ENCODE results near the gene RAD51B.
"Not testable (repeated sequence)": the region's sequence is repeated elsewhere in the genome, so short reads cannot be mapped to it uniquely, and the experiment has no call there.

RAD51B gene

DNA sequence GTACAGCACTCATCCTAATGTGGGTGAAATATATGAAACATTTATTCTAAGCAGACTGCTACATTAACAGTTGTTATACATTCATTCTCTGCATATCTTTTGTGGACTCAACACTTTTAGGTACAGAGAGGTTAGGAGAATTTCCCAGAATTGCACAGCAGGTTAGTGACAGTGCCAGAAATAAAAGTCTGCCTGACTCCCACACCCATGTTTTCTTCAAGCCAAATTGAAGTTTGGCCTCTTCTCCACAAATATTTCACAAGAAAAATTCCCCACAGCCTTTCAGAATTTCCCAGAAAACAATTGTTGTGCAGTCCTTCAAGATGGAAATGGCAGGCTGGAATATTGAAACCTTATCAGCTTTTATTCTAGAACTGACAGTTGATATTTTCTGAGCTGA lies 464.8 kb downstream of the RAD51B start:
- H3K4me3 ChIP-seq (ENCODE audit: low read depth, low read length): no peak overlapping the region

DNA sequence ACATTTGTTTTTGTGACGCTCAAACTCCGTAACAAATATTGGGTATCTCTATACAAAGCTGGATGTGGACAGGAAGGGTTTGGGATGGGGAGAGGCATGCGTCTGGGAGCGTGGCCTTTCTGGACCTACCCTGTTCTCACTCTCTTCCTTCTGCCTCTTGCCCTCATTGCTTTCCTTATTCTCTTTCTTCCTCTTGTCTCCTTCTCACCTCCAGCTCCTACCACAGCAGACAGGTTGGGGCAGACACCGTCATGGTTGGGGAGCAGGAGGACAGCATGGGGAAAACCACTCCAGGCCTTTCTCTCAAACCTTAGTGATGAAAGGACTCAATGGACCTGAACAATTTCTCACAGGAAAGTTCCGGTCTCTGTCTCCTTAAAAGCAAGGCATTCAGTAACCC lies 465.3 kb downstream of the RAD51B start:
- TF ChIP-seq, protein P1, sequence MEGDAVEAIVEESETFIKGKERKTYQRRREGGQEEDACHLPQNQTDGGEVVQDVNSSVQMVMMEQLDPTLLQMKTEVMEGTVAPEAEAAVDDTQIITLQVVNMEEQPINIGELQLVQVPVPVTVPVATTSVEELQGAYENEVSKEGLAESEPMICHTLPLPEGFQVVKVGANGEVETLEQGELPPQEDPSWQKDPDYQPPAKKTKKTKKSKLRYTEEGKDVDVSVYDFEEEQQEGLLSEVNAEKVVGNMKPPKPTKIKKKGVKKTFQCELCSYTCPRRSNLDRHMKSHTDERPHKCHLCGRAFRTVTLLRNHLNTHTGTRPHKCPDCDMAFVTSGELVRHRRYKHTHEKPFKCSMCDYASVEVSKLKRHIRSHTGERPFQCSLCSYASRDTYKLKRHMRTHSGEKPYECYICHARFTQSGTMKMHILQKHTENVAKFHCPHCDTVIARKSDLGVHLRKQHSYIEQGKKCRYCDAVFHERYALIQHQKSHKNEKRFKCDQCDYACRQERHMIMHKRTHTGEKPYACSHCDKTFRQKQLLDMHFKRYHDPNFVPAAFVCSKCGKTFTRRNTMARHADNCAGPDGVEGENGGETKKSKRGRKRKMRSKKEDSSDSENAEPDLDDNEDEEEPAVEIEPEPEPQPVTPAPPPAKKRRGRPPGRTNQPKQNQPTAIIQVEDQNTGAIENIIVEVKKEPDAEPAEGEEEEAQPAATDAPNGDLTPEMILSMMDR (IDR thresholded peaks at IDR 0.05; ENCODE audit: low read depth, low read length): no peak
- H3K4me3 ChIP-seq (ENCODE audit: low read depth, low read length): no peak overlapping the region

More for the DNA sequence above, 464.8 kb downstream of the RAD51B start:
- TF ChIP-seq, protein P1 (IDR thresholded peaks at IDR 0.05; ENCODE audit: low read depth, low read length): no peak

DNA sequence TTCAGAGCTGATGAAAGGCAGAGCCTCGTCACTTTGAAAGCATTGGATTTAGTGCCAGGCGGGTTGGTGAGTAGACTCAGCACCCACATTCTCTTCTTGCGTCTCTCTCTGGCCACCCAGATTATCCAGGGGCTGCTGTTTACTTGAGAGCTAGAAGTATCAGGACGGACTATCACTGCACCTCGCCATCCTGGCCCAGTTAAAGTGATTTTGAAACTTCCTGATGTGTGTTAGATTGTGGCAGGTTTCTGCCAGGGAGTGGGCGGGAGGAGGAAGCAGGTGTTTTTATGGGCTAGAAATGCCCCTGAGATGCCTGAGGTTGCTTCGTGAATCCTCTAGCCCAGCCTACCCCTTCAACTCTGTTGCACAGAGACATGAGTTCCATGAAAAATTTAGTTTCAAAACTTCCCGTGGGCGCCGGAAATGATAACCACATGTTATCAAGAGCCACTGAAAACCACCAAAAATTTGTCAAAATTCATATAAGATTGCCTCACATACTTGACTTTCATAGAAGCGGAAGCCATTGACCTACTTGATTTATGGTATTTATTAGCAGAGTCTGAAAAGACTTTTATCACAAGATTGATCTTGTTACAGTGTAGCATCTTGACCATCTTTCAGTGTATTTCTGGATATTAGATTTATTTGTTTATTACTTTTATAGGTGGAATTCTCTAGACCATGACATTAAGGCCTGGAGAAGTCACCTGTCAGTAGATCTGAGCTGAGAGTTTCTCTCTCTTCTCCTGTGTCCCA lies 466.0 kb downstream of the RAD51B start:
- no peak overlapping the region for H3K4me3 ChIP-seq (ENCODE audit: low read depth, low read length)

DNA sequence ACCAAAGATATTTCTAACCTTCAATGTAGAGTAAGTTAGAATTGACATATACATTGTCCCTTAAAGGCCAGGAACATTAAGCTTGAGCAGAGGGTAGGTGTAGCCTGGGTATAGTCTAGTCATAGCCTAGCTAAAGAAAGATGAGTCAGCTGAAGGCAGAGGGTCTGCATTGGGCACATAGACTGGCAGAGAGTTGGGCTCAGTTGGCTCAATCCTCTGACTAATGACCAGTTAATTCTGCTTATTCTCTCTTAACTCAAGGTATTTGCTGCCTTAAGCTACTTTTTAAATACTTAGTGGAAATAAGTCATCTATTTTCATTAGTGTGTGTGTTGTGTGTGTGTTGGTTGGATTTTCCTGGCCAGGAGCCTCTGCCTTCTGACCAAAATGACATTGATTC lies 467.1 kb downstream of the RAD51B start:
- H3K4me3 ChIP-seq (ENCODE audit: low read depth, low read length): no peak overlapping the region
- TF ChIP-seq, protein P1 (IDR thresholded peaks at IDR 0.05; ENCODE audit: low read depth, low read length): no peak

More for the DNA sequence above, 466.0 kb downstream of the RAD51B start:
- TF ChIP-seq, protein P1 (IDR thresholded peaks at IDR 0.05; ENCODE audit: low read depth, low read length): no peak

DNA sequence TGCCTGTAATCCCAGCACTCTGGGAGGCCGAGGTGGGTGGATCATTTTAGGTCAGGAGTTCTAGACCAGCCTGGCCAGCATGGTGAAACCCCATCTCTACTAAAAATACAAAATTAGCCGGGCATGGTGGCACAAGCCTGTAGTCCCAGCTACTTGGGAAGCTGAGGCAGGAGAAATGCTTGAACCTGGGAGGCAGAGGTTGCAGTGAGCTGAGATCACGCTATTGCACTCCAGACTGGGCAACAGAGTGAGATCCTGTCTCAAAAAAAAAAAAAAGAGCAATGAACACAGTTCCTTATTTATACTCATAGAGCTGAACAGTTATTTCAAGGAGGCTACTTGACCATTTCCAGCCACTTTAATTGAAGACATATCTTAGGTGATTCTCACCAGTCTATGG lies 469.9 kb downstream of the RAD51B start:
- H3K4me3 ChIP-seq (ENCODE audit: low read depth, low read length): not testable (repeated sequence)

DNA sequence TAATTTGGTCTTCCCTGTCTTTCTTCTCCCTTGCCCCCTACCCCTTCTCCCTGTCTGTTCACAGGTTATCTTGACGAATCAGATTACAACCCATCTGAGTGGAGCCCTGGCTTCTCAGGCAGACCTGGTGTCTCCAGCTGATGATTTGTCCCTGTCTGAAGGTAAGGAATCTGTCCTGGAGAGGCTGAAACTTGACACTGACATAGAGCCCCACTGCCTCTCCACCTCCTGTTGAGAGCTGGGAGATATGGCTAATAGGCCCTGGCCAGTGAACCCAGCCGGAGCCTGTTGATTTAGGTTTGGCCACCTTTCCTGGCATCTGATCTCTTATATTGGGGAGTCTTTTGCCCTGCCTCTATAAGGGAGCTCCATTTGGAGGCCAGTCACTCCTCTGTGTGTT lies 472.2 kb downstream of the RAD51B start:
- no peak overlapping the region for H3K4me3 ChIP-seq (ENCODE audit: low read depth, low read length)
- TF ChIP-seq, protein P1 (IDR thresholded peaks at IDR 0.05; ENCODE audit: low read depth, low read length): no peak

DNA sequence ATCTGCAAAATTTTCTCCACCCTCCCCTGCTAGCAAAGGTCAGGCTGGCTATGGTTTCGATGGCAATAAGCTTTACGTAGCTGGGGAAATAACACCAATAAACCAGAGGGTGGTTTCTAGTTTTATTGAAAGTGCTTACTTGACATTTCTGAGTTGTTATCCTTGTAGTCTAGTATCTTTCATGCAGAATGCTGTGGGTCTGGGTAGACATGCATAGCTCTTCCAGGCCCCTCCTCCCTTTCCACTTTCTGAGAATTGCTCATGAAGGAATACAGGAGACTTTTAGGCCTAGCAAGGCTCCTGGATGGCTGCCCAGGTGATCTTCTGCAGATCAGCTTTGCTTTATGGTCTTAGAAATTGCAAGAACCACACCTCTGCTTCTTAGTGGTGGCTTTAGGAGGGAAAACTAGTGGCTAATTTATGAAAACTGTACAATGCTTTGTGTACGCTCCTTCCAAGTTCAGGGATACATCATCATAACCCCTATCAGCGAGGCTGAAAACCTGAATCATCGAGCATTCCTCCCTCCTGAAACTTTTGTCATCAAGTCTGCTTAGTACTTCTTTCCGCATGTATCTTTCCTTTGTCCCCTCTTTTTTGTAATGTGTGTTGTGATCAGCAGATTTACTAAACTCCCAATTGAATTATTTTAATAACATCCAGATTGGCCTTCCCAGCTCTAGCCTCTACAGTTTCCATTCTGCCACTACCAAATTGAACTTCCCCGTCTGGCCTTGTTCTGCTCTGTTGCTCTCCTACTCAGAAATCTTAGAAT lies 473.0 kb downstream of the RAD51B start:
- TF ChIP-seq, protein P1 (IDR thresholded peaks at IDR 0.05; ENCODE audit: low read depth, low read length): no peak

More for the DNA sequence above, 473.0 kb downstream of the RAD51B start:
- H3K4me3 ChIP-seq (ENCODE audit: low read depth, low read length): no peak overlapping the region
